Psoas muscle (tissue), 8 donors: ENCODE data around the gene PLS1. TPM values are rescaled to one million over a fixed set of nuclear protein-coding genes. Genes with fewer than 3 reads are reported as not detected.

Experiments used
- ATAC-seq, 4 donors: fragments of 200-7000 bp; cut with Tn5 transposase; one replicate each; pipeline ENCODE4 v1.9.1; 2020; ENCODE audit warnings: moderate library complexity in 3 of 4, mild to moderate bottlenecking in 2 of 4
- DNase-seq, 2 donors: peaks; one replicate each; pipeline ENCODE4 v3.0.0-alpha.2; 2020
- H3K27ac ChIP-seq: fragments of 200-600 bp; one replicate; pipeline ENCODE4 v1.8.0; 2022
- H3K27me3 ChIP-seq, 3 donors: fragments of 200-600 bp in 1 of 3; one replicate each; pipeline versions ENCODE4 v1.6.1 to v1.8.0; 2013 to 2022; ENCODE audit warnings: low read length in 2 of 3, mild to moderate bottlenecking in 2 of 3, moderate library complexity in 1 of 3; ENCODE audit not compliant: insufficient read depth in 3 of 3
- H3K36me3 ChIP-seq, 2 donors: fragments of 200-600 bp in 1 of 2; one replicate each; pipeline versions ENCODE4 v1.6.1 to v1.8.0; 2013 to 2022; ENCODE audit warnings: low read depth in 1 of 2, mild to moderate bottlenecking in 1 of 2, moderate library complexity in 1 of 2; ENCODE audit not compliant: insufficient read depth in 1 of 2
- H3K4me1 ChIP-seq: fragments of 200-600 bp; one replicate; pipeline ENCODE4 v1.8.0; 2022
- H3K4me3 ChIP-seq: fragments of 200-600 bp; one replicate; pipeline ENCODE4 v1.8.0; 2022; ENCODE audit warnings: mild to moderate bottlenecking
- H3K9me3 ChIP-seq: fragments of 200-600 bp; one replicate; pipeline ENCODE4 v1.8.0; 2022
- WGBS, 3 donors: extraction: QIAGEN DNeasy Blood & Tissue Kit; methylation state at CpG; one replicate each; pipeline versions ENCODE4 v1.1.6 to v1.1.7; 2013; 5-methylcytosine and 5-hydroxymethylcytosine counted together
- intact Hi-C, 2 donors: fragments of 100-400 bp; cut with DNase I; formaldehyde crosslinking; loops; one replicate each; pipeline versions ENCODE4 v1.11.0 to v1.14.2; 2022
- polyA plus RNA-seq, 3 donors: library from polyadenylated mRNA; stranded (reverse); fragments of 200-250 nt; gene quantifications; one replicate each; pipeline ENCODE4 v1.2.3, GENCODE V29; 2013
- total RNA-seq, 4 donors: library from RNA; stranded (reverse); fragmentation: NEBNext Ultra II Directional in 2 of 4; extraction: Animal tissue kit (Norgen Biotek cat#: 25700) in 2 of 4; gene quantifications; one replicate each; pipeline versions ENCODE4 v1.2.1 to v1.2.4, GENCODE V29; 2021 to 2023
- TF ChIP-seq, protein P1 (sequence below): fragments of 200-600 bp; IDR thresholded peaks from one replicate; pipeline ENCODE4 v1.8.0; 2022; ENCODE audit warnings: antibody characterized with exemption
- donor health status: healthy with polysubstance abuse.
- donor health status: DM: no; HTN: no; CAD: no; lungs with moderate emphysema.
- donor health status: Bipolar disorder and iron deficiency.
- donor health status: healthy.
- donor health status: DM: yes; HTN: yes; CAD: no.
- donor health status: DM: no; HTN: no; CAD: no.
- donor health status: DM: no; HTN: no; CAD: no.
- donor health status: DM: yes; HTN: yes; CAD: no.

Gene PLS1
- total and polyA plus RNA-seq, 7 donors, result 0.24 to 2.2 (median 0.58) TPM

GRCh38 chr3:142628801-142629200 is 32.6 kb downstream of the PLS1 start:
- H3K36me3 ChIP-seq, result no peaks in the 10 kb centered on the region
- no peak for DNase-seq
- WGBS, 3 donors, result 81 to 94% (median 89%) methylated on average over 1 of the region's 1 CpG
- intact Hi-C loops, result no loop called here
- no peak overlapping the region for H3K4me3 ChIP-seq
- no peaks in the 10 kb centered on the region for H3K27me3 ChIP-seq
- TF ChIP-seq, protein P1, sequence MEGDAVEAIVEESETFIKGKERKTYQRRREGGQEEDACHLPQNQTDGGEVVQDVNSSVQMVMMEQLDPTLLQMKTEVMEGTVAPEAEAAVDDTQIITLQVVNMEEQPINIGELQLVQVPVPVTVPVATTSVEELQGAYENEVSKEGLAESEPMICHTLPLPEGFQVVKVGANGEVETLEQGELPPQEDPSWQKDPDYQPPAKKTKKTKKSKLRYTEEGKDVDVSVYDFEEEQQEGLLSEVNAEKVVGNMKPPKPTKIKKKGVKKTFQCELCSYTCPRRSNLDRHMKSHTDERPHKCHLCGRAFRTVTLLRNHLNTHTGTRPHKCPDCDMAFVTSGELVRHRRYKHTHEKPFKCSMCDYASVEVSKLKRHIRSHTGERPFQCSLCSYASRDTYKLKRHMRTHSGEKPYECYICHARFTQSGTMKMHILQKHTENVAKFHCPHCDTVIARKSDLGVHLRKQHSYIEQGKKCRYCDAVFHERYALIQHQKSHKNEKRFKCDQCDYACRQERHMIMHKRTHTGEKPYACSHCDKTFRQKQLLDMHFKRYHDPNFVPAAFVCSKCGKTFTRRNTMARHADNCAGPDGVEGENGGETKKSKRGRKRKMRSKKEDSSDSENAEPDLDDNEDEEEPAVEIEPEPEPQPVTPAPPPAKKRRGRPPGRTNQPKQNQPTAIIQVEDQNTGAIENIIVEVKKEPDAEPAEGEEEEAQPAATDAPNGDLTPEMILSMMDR, result no peak
- H3K4me1 ChIP-seq, result peaks cover 4% of the 10 kb centered on the region
- no peaks in the 10 kb centered on the region for H3K9me3 ChIP-seq
- no peak overlapping the region for H3K27ac ChIP-seq
- no peak for ATAC-seq

- Histone ChIP-seq H3K36me3 (no peaks in the 10 kb centered on the region), H3K27ac (no peak overlapping the region), H3K4me1 (no peaks in the 10 kb centered on the region), H3K4me3 (no peak overlapping the region), H3K27me3 (no peaks in the 10 kb centered on the region), H3K9me3 (no peaks in the 10 kb centered on the region)
- ATAC-seq (no peak), DNase-seq (no peak)
- intact Hi-C loops, result no loop called here
- 45 to 53% (median 49%) methylated on average over 5 of the region's 5 CpGs for WGBS, 3 donors
- TF ChIP-seq, protein P1, result no peak
These were observed 36.9 kb downstream of the PLS1 start for GRCh38 chr3:142633073-142633472.

GRCh38 chr3:142636050-142636449 is 39.9 kb downstream of the PLS1 start:
- no peak for DNase-seq
- Histone ChIP-seq H3K9me3 (no peaks in the 10 kb centered on the region), H3K4me3 (no peak overlapping the region), H3K36me3 (no peaks in the 10 kb centered on the region), H3K4me1 (no peaks in the 10 kb centered on the region), H3K27me3 (no peaks in the 10 kb centered on the region), H3K27ac (no peak overlapping the region)
- TF ChIP-seq, protein P1, result no peak
- no peak for ATAC-seq
- intact Hi-C loops, result no loop called here

- Histone ChIP-seq H3K4me3 (no peak overlapping the region), H3K27ac (no peak overlapping the region), H3K36me3 (no peaks in the 10 kb centered on the region), H3K9me3 (no peaks in the 10 kb centered on the region), H3K4me1 (no peaks in the 10 kb centered on the region), H3K27me3 (no peaks in the 10 kb centered on the region)
- TF ChIP-seq, protein P1, result no peak
- intact Hi-C loops, result no loop called here
- ATAC-seq (no peak), DNase-seq (no peak)
- 87 to 89% (median 87%) methylated on average over 6 of the region's 6 CpGs for WGBS, 3 donors
These were observed 40.5 kb downstream of the PLS1 start for GRCh38 chr3:142636664-142637063.

DNA sequence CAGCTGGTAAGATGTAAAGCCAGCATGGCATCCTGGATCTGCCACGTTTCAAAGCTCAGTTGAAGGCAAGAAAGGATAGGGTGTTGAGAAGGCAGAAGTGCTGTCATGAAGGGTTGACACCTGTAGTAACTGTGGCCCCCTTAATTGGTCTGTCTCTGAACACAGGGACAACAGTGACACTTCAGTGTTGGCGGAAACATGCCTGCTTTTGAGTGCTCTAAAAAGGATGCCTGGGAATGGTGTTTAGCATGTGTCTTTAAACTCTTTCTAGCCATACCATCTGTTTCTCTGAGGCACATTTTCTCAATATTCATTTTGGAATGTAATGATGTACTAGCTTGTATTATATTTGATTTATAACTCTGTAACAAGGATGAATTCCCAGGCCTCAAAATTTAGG is 42.1 kb downstream of the PLS1 start:
- no peak for ATAC-seq
- TF ChIP-seq, protein P1, result no peak
- WGBS, 3 donors, result 45 to 58% (median 55%) methylated on average over 2 of the region's 2 CpGs

More for the DNA sequence above, 42.1 kb downstream of the PLS1 start:
- DNase-seq, result no peak
- Histone ChIP-seq H3K36me3 (no peaks in the 10 kb centered on the region), H3K4me3 (no peak overlapping the region), H3K4me1 (no peaks in the 10 kb centered on the region), H3K9me3 (no peaks in the 10 kb centered on the region), H3K27ac (no peak overlapping the region), H3K27me3 (no peaks in the 10 kb centered on the region)
- intact Hi-C loops, result no loop called here
